Esophagus muscularis mucosa (tissue), 3 donors: ENCODE data around the gene ARNT2.

Source experiments
- CTCF ChIP-seq, 3 experiments: fragments of 200-600 bp in 2 of 3; fragments of 450-650 bp in 1 of 3; sonication (generic) in 2 of 3; IDR thresholded peaks; one replicate each; pipeline ENCODE4 v1.5.1; 2017 to 2019; ENCODE audit warnings: antibody characterized with exemption in 3 of 3, mild to moderate bottlenecking in 2 of 3, moderate library complexity in 1 of 3
- POLR2A ChIP-seq: fragments of 450-650 bp; IDR thresholded peaks from one replicate; pipeline ENCODE4 v1.6.1; 2017; ENCODE audit warnings: antibody characterized with exemption, moderate library complexity, mild to moderate bottlenecking, low read depth

GRCh38 chr15:80395616-80396015 lies 8.6 kb upstream of the ARNT2 start:
- TF ChIP-seq CTCF (IDR thresholded peaks at IDR 0.05): no peak
- no peak for TF ChIP-seq POLR2A
